ENCODE data around the gene PRDM10.

GRCh38 chr11:130051082-130051481, 48.4 kb upstream of the PRDM10 start:
- TF ChIP-seq, protein P1, sequence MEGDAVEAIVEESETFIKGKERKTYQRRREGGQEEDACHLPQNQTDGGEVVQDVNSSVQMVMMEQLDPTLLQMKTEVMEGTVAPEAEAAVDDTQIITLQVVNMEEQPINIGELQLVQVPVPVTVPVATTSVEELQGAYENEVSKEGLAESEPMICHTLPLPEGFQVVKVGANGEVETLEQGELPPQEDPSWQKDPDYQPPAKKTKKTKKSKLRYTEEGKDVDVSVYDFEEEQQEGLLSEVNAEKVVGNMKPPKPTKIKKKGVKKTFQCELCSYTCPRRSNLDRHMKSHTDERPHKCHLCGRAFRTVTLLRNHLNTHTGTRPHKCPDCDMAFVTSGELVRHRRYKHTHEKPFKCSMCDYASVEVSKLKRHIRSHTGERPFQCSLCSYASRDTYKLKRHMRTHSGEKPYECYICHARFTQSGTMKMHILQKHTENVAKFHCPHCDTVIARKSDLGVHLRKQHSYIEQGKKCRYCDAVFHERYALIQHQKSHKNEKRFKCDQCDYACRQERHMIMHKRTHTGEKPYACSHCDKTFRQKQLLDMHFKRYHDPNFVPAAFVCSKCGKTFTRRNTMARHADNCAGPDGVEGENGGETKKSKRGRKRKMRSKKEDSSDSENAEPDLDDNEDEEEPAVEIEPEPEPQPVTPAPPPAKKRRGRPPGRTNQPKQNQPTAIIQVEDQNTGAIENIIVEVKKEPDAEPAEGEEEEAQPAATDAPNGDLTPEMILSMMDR (conservative IDR thresholded peaks at IDR 0.05; ENCODE audit: low read depth, low read length), result no peak
- no peak for TF ChIP-seq EZH2 (IDR thresholded peaks at IDR 0.05; ENCODE audit: borderline replicate concordance, low read depth, low read length, poor library complexity, severe bottlenecking)

Data from A673 (cell line).